Panc1 (cell line): ENCODE measurements around the gene CREBBP. TPM values are rescaled to one million over a fixed set of nuclear protein-coding genes. Genes with fewer than 3 reads are reported as not detected.

Source experiments
- ATAC-seq: fragments of 200-7000 bp; cut with Tn5 transposase; 2 replicates; pipeline ENCODE4 v1.9.1; 2020; ENCODE audit warnings: mild to moderate bottlenecking, moderate library complexity
- BruUV-seq: library from RNA; stranded (reverse); fragments of 400-500 nt; replicated peaks from 2 replicates; lab custom pipeline; 2021; lab: Mats Ljungman, UMichigan
- CTCF ChIA-PET: fragments of 300-600 bp; sonication (Branson Sonifier 250); formaldehyde crosslinking; loops from one replicate; lab custom pipeline; 2022; ENCODE audit warnings: antibody characterized with exemption; lab: Charles Lee
- POLR2A ChIA-PET: fragments of 300-600 bp; sonication (Branson Sonifier 250); formaldehyde crosslinking; loops from one replicate; lab custom pipeline; 2022; ENCODE audit warnings: antibody characterized with exemption; lab: Charles Lee
- DNase-seq: peaks from one replicate; pipeline ENCODE4 v3.0.0-alpha.2; 2010; ENCODE audit warnings: low read depth, low spot score
- H3K27ac ChIP-seq: 2 replicates; pipeline ENCODE4 v1.5.1; 2011; ENCODE audit warnings: mild to moderate bottlenecking, low read length, inconsistent platforms
- H3K27me3 ChIP-seq: fragments of 200-500 bp; sonication (Bioruptor generic); 2 replicates; pipeline ENCODE4 v1.6.0; 2014; ENCODE audit warnings: low read length, inconsistent platforms; ENCODE audit not compliant: control insufficient read depth, insufficient read depth
- H3K36me3 ChIP-seq: fragments of 200-500 bp; sonication (Bioruptor generic); 2 replicates; pipeline ENCODE4 v1.5.1; 2014; ENCODE audit warnings: inconsistent platforms, mild to moderate bottlenecking, low read length, moderate library complexity; ENCODE audit not compliant: control insufficient read depth, insufficient read depth
- H3K4me1 ChIP-seq: 2 replicates; pipeline ENCODE4 v1.5.1; 2011; ENCODE audit warnings: inconsistent platforms, mild to moderate bottlenecking, low read length, moderate library complexity; ENCODE audit not compliant: control insufficient read depth, insufficient read depth
- H3K4me3 ChIP-seq, 2 experiments: 2 replicates each; pipeline ENCODE4 v1.5.1; 2011 to 2012; ENCODE audit warnings: low read depth in 2 of 2, low read length in 2 of 2, mild to moderate bottlenecking in 2 of 2, inconsistent platforms in 1 of 2, moderate library complexity in 1 of 2
- H3K9me3 ChIP-seq: fragments of 200-500 bp; sonication (Bioruptor generic); 2 replicates; pipeline ENCODE4 v1.5.1; 2014; ENCODE audit warnings: low read depth, mild to moderate bottlenecking, inconsistent platforms, low read length, moderate library complexity; ENCODE audit not compliant: control insufficient read depth, insufficient read depth
- POLR2AphosphoS5 ChIP-seq: IDR thresholded peaks from 2 replicates; pipeline ENCODE4 v1.6.1; 2012; ENCODE audit warnings: mild to moderate bottlenecking, low read depth, low read length, moderate library complexity
- SIN3A ChIP-seq: IDR thresholded peaks from 2 replicates; pipeline ENCODE4 v1.6.1; 2012; ENCODE audit warnings: low read depth, mild to moderate bottlenecking, low read length, moderate library complexity, borderline replicate concordance; ENCODE audit not compliant: insufficient read depth
- TCF7L2 ChIP-seq: IDR thresholded peaks from 2 replicates; pipeline ENCODE4 v1.6.1; 2011; ENCODE audit warnings: mild to moderate bottlenecking, low read depth, low read length, inconsistent platforms
- in situ Hi-C: cut with HindIII; loops from 2 replicates; pipeline ENCODE4 v1.10.0; 2016; ENCODE audit warnings: low sequenced_read_pairs, low pct_unique_long_range_greater_than_20kb
- intact Hi-C: fragments of 100-400 bp; cut with micrococcal nuclease; formaldehyde crosslinking; loops from one replicate; pipeline ENCODE4 v1.10.0; 2022; ENCODE audit not compliant: unreplicated experiment
- total RNA-seq: library from RNA; stranded (reverse); gene quantifications from one replicate; pipeline ENCODE4 v1.2.1, GENCODE V29; 2021; ENCODE audit not compliant: unreplicated experiment
- TF ChIP-seq, protein P1 (sequence below), 2 experiments: IDR thresholded peaks; 2 replicates each; pipeline ENCODE4 v1.6.1; 2011 to 2012; ENCODE audit warnings: low read depth in 2 of 2, control low read depth in 1 of 2, low read length in 1 of 2, mild to moderate bottlenecking in 1 of 2, moderate library complexity in 1 of 2; ENCODE audit not compliant: insufficient read depth in 1 of 2
- TF ChIP-seq, protein P2 (sequence below): fragments of 450-650 bp; IDR thresholded peaks from 2 replicates; pipeline ENCODE4 v1.5.1; 2017; ENCODE audit warnings: mild to moderate bottlenecking

The CREBBP gene
- total RNA-seq, 1 experiment from 2014 or later = 60.2 TPM

GRCh38 chr16:3830625-3831254 is 49.8 kb downstream of the CREBBP start:
- POLR2A ChIA-PET = no interaction called here
- CTCF ChIA-PET = no interaction called here
- H3K27ac ChIP-seq = no peak overlapping the region
- DNase-seq (no peak), ATAC-seq (no peak)
- H3K9me3 ChIP-seq = no peaks in the 10 kb centered on the region
- no peak overlapping the region for H3K4me3 ChIP-seq
- intact Hi-C loops = no loop called here
- H3K27me3 ChIP-seq = no peaks in the 10 kb centered on the region
- H3K36me3 ChIP-seq = no peaks in the 10 kb centered on the region
- TF ChIP-seq, protein P1, sequence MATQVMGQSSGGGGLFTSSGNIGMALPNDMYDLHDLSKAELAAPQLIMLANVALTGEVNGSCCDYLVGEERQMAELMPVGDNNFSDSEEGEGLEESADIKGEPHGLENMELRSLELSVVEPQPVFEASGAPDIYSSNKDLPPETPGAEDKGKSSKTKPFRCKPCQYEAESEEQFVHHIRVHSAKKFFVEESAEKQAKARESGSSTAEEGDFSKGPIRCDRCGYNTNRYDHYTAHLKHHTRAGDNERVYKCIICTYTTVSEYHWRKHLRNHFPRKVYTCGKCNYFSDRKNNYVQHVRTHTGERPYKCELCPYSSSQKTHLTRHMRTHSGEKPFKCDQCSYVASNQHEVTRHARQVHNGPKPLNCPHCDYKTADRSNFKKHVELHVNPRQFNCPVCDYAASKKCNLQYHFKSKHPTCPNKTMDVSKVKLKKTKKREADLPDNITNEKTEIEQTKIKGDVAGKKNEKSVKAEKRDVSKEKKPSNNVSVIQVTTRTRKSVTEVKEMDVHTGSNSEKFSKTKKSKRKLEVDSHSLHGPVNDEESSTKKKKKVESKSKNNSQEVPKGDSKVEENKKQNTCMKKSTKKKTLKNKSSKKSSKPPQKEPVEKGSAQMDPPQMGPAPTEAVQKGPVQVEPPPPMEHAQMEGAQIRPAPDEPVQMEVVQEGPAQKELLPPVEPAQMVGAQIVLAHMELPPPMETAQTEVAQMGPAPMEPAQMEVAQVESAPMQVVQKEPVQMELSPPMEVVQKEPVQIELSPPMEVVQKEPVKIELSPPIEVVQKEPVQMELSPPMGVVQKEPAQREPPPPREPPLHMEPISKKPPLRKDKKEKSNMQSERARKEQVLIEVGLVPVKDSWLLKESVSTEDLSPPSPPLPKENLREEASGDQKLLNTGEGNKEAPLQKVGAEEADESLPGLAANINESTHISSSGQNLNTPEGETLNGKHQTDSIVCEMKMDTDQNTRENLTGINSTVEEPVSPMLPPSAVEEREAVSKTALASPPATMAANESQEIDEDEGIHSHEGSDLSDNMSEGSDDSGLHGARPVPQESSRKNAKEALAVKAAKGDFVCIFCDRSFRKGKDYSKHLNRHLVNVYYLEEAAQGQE (IDR thresholded peaks at IDR 0.05; ENCODE audit: insufficient read depth in 1 of 2, low read depth in 2 of 2, low read length in 1 of 2) = no peak
- TF ChIP-seq, protein P2, sequence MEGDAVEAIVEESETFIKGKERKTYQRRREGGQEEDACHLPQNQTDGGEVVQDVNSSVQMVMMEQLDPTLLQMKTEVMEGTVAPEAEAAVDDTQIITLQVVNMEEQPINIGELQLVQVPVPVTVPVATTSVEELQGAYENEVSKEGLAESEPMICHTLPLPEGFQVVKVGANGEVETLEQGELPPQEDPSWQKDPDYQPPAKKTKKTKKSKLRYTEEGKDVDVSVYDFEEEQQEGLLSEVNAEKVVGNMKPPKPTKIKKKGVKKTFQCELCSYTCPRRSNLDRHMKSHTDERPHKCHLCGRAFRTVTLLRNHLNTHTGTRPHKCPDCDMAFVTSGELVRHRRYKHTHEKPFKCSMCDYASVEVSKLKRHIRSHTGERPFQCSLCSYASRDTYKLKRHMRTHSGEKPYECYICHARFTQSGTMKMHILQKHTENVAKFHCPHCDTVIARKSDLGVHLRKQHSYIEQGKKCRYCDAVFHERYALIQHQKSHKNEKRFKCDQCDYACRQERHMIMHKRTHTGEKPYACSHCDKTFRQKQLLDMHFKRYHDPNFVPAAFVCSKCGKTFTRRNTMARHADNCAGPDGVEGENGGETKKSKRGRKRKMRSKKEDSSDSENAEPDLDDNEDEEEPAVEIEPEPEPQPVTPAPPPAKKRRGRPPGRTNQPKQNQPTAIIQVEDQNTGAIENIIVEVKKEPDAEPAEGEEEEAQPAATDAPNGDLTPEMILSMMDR = no peak
- TF ChIP-seq TCF7L2 (no peak), POLR2AphosphoS5 (no peak), SIN3A (no peak)
- peaks cover 3% of the 10 kb centered on the region; the same call in 1 of the 2 replicates for H3K4me1 ChIP-seq
- no TSS peak for BruUV-seq
- in situ Hi-C loops = no loop called here

- no peak for TF ChIP-seq POLR2AphosphoS5
- TF ChIP-seq, protein P1 (IDR thresholded peaks at IDR 0.05; ENCODE audit: insufficient read depth in 1 of 2, low read depth in 2 of 2, low read length in 1 of 2) = no peak
- TF ChIP-seq TCF7L2 = no peak
- TF ChIP-seq, protein P2 = no peak
- TF ChIP-seq SIN3A = no peak
- no peak for ATAC-seq
- intact Hi-C loops (no loop called here), in situ Hi-C loops (no loop called here)
- Histone ChIP-seq H3K4me1 (peaks cover 10% of the 10 kb centered on the region), H3K27ac (no peak overlapping the region), H3K36me3 (no peaks in the 10 kb centered on the region), H3K27me3 (no peaks in the 10 kb centered on the region), H3K9me3 (no peaks in the 10 kb centered on the region), H3K4me3 (no peak overlapping the region)
- ChIA-PET POLR2A (no interaction called here), CTCF (no interaction called here)
- DNase-seq = no peak
- no TSS peak for BruUV-seq
These were observed 50.6 kb downstream of the CREBBP start for GRCh38 chr16:3829631-3830536.
